ENCODE data around the gene BLOC1S4. TPM values are rescaled to one million over a fixed set of nuclear protein-coding genes. Genes with fewer than 3 reads are reported as not detected.

Gene BLOC1S4, protein sequence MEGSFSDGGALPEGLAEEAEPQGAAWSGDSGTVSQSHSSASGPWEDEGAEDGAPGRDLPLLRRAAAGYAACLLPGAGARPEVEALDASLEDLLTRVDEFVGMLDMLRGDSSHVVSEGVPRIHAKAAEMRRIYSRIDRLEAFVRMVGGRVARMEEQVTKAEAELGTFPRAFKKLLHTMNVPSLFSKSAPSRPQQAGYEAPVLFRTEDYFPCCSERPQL
- 11.9 to 16.0 TPM (median 14.5 TPM) in 5 replicates for total RNA-seq (2022; extraction: Qiagen RNA extraction; ENCODE audit: low read depth)

DNA sequence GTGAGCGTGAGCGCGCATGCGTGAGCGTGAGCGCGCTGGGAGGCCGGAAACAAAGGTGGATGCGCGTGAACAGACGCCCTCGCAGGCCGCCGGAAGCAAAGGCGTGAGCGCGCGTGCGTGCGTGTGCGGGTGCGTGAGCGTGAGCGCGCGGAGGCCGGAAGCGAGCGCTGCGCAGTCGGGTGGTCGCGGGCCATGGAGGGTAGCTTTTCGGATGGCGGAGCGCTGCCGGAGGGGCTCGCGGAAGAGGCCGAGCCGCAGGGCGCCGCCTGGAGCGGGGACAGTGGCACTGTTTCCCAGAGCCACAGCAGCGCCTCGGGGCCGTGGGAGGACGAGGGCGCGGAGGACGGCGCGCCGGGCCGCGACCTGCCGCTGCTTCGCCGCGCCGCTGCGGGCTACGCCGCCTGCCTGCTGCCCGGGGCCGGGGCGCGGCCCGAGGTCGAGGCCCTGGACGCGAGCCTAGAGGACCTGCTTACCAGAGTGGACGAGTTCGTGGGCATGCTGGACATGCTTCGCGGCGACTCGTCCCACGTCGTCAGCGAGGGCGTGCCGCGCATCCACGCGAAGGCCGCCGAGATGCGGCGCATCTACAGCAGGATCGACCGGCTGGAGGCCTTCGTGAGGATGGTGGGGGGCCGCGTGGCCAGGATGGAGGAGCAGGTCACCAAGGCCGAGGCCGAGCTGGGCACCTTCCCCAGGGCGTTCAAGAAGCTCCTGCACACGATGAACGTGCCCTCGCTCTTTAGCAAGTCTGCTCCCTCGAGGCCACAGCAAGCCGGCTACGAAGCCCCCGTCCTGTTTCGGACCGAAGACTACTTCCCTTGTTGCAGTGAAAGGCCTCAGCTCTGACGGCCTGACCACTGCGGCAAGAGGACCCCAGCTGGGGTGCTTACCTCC lies at the start of gene BLOC1S4:
TSS of gene BLOC1S4 (plus strand) at position 157 of the 894 bp plus-strand sequence. CDS start at position 193, 36 bp downstream.

DNA sequence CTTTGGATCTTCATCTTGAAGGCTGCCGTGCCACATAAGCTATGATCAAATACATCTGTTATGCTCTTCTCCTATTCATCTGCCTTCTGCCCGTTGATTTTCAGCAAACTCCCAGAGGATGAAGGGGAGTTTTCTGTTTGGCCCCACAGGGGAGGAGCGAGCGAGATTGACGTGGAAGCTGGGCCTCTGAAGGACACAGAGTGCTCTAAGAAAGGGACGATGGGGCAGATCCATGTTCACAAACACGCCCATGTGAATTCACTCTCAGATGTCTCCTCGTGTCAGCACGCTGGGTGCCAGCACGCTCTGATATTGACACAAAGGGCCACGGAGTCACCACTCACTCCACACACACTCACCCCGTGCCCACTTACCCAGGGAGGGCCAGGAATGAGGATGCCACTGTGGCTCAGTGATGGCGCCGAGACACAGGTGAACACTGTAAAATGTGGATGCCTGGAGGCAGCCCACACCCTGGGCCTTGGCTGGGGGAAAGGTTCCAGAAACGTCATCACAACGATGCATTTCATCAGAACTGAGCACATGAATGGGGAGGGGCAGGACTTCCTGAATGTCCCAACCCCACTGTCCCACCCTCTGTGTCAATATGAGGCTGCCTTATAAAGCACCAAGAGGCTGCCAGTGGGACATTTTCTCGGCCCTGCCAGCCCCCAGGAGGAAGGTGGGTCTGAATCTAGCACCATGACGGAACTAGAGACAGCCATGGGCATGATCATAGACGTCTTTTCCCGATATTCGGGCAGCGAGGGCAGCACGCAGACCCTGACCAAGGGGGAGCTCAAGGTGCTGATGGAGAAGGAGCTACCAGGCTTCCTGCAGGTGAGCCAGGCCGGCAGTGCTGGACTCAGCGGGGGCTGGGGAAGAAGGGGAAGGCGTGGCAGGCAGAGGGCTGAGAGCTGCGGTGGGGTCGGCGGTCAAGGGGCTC lies 22.5 kb upstream of the BLOC1S4 start, which contains the start of gene S100P:
TSS of gene S100P (plus strand) at position 648 of the 946 bp plus-strand sequence. CDS start at position 703, 55 bp downstream.

DNA sequence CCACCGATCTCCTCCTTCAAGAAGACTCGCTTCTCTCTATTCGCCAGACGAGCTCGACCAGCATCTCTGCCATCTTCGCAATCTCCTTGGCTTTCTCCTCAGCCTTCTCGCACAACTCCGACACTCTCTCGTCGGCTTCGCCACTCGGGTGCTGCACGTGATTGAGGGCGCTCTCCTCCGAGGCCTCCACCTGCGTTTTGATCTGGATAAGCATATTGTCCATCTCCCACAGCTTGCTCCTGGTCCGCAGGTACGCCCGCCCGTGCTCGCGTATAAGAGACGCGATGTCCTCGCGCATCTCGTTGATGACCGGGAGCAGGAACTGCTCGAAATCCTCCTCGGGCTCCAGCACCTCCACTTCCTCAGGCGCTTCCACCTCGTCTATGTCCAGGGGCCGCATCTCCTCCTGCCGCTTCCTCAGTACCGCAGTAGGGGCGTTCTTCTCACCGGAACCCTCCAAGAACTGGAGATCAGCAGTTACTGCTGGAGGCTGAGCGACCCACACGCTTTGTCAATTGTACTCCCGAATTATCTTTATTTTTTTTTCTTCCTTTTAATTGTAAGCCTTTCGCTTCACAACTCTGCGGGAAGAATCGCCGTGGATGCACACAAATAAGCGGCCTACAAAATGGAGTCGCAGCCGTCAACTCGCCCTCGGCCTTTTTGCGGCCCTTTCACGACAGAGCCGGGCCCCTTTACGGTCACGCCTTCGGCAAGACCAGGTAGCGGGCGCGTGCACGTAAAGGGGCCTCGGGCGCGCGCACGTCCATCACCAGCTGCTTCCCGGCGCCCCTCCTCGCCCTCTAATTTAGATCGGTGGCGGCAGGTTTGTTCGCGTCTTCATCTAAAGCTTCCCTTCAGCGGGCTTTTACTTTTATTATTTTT lies 6.5 kb upstream of the BLOC1S4 start, which contains the start of gene MRFAP1L1:
TSS of gene MRFAP1L1 (minus strand) at position 636 of the 885 bp plus-strand sequence. CDS start at position 400, 236 bp downstream.

Other genes with a start within 250 kb of the BLOC1S4 start
- 29.6 to 44.0 TPM (median 40.4 TPM) in 5 replicates for gene PPP2R2C, start 243.6 kb upstream of the BLOC1S4 start, total RNA-seq (2022; extraction: Qiagen RNA extraction; ENCODE audit: low read depth)
- 8.9 to 10.8 TPM (median 9.7 TPM) in 5 replicates for gene MAN2B2, start 141.0 kb upstream of the BLOC1S4 start, total RNA-seq (2022; extraction: Qiagen RNA extraction; ENCODE audit: low read depth)
- 241 to 257 TPM (median 247 TPM) in 5 replicates for gene MRFAP1, start 75.5 kb upstream of the BLOC1S4 start, total RNA-seq (2022; extraction: Qiagen RNA extraction; ENCODE audit: low read depth)
- gene S100P, start 22.3 kb upstream of the BLOC1S4 start, total RNA-seq (2022; extraction: Qiagen RNA extraction; ENCODE audit: low read depth) = 21.3 to 67.3 TPM (median 61.9 TPM) in 5 replicates
- gene MRFAP1L1, start 6.3 kb upstream of the BLOC1S4 start, total RNA-seq (2022; extraction: Qiagen RNA extraction; ENCODE audit: low read depth) = 30.2 to 35.8 TPM (median 34.3 TPM) in 5 replicates
- gene KIAA0232, start 66.6 kb downstream of the BLOC1S4 start, total RNA-seq (2022; extraction: Qiagen RNA extraction; ENCODE audit: low read depth) = 6.6 to 9.9 TPM (median 9.0 TPM) in 5 replicates
- 31.2 to 35.4 TPM (median 34.4 TPM) in 5 replicates for gene TBC1D14, start 193.7 kb downstream of the BLOC1S4 start, total RNA-seq (2022; extraction: Qiagen RNA extraction; ENCODE audit: low read depth)

Data from A549 treated with DMSO at 1 μM for 4 hours (cell line).